ENCODE results near the gene NTSR1.

DNA sequence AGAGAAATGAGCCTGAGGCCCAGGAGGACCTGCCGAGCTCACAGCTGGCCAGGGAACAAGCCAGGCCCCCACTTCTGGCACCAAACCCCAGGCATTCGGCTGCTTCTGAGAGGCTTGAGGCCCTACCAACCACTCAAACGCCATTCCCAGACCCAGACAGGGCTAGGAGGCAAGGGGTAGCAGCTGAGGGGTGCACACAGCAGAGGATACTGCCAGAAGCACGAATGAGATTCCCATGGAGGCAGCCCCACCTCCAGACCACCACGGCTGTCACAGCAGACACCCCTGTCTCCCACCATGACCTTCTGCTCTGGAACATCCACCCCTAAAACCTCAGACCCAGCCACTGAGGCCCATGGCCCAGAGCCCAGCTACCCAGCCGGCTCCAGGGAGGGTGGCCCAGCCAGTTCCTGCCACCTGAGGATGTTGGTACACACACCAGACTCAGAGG, 36.1 kb downstream of the NTSR1 start:
- TF ChIP-seq, protein P1, sequence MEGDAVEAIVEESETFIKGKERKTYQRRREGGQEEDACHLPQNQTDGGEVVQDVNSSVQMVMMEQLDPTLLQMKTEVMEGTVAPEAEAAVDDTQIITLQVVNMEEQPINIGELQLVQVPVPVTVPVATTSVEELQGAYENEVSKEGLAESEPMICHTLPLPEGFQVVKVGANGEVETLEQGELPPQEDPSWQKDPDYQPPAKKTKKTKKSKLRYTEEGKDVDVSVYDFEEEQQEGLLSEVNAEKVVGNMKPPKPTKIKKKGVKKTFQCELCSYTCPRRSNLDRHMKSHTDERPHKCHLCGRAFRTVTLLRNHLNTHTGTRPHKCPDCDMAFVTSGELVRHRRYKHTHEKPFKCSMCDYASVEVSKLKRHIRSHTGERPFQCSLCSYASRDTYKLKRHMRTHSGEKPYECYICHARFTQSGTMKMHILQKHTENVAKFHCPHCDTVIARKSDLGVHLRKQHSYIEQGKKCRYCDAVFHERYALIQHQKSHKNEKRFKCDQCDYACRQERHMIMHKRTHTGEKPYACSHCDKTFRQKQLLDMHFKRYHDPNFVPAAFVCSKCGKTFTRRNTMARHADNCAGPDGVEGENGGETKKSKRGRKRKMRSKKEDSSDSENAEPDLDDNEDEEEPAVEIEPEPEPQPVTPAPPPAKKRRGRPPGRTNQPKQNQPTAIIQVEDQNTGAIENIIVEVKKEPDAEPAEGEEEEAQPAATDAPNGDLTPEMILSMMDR (IDR thresholded peaks at IDR 0.05; ENCODE audit: poor library complexity, severe bottlenecking): no peak
- TF ChIP-seq EP300 (conservative IDR thresholded peaks at IDR 0.05; ENCODE audit: poor library complexity, severe bottlenecking) (no peak), TAF1 (IDR thresholded peaks at IDR 0.05; ENCODE audit: low read depth) (no peak), EZH2 (IDR thresholded peaks at IDR 0.05; ENCODE audit: borderline replicate concordance, insufficient read depth, low read length, poor library complexity, severe bottlenecking) (no peak)

All from neural cell (in vitro differentiated cells).